Liver (tissue), 9 donors: Measurements from ENCODE around the gene DAO. TPM values are rescaled to one million over a fixed set of nuclear protein-coding genes. Genes with fewer than 3 reads are reported as not detected.

Experiments
- DNase-seq: peaks from one replicate; pipeline ENCODE4 v3.0.0-alpha.2; 2017; ENCODE audit warnings: low spot score
- H3K27ac ChIP-seq, 2 donors: one replicate each; pipeline ENCODE4 v1.7.0; 2013; ENCODE audit warnings: inconsistent platforms in 2 of 2, low read length in 2 of 2, control low read depth in 1 of 2, low read depth in 1 of 2, mild to moderate bottlenecking in 1 of 2
- H3K27me3 ChIP-seq, 4 donors: one replicate each; pipeline versions ENCODE4 v1.6.1 to v1.7.0; 2013; ENCODE audit warnings: low read length in 3 of 4, inconsistent platforms in 1 of 4, mild to moderate bottlenecking in 1 of 4, moderate library complexity in 1 of 4; ENCODE audit not compliant: control insufficient read depth in 4 of 4, insufficient read depth in 4 of 4
- H3K36me3 ChIP-seq, 4 donors: one replicate each; pipeline versions ENCODE4 v1.6.1 to v1.7.0; 2013; ENCODE audit warnings: low read length in 3 of 4, mild to moderate bottlenecking in 3 of 4, low read depth in 1 of 4, moderate library complexity in 1 of 4; ENCODE audit not compliant: control insufficient read depth in 4 of 4, insufficient read depth in 3 of 4
- H3K4me1 ChIP-seq, 4 donors: one replicate each; pipeline versions ENCODE4 v1.6.1 to v1.7.0; 2013; ENCODE audit warnings: low read length in 3 of 4, mild to moderate bottlenecking in 3 of 4, moderate library complexity in 1 of 4; ENCODE audit not compliant: control insufficient read depth in 4 of 4, insufficient read depth in 4 of 4
- H3K4me3 ChIP-seq, 3 donors: one replicate each; pipeline versions ENCODE4 v1.6.1 to v1.7.0; 2013; ENCODE audit warnings: low read length in 3 of 3, control low read depth in 1 of 3, low read depth in 1 of 3, mild to moderate bottlenecking in 1 of 3
- H3K9ac ChIP-seq, 2 donors: one replicate each; pipeline ENCODE4 v1.7.0; 2013; ENCODE audit warnings: low read length in 2 of 2, mild to moderate bottlenecking in 2 of 2, moderate library complexity in 2 of 2, control low read depth in 1 of 2, low read depth in 1 of 2
- H3K9me3 ChIP-seq, 4 donors: one replicate each; pipeline versions ENCODE4 v1.6.1 to v1.7.0; 2013; ENCODE audit warnings: low read length in 3 of 4; ENCODE audit not compliant: control insufficient read depth in 4 of 4
- EGR1 ChIP-seq, 2 donors: IDR thresholded peaks; 2 replicates each; pipeline ENCODE4 v1.6.1; 2016 to 2018; ENCODE audit warnings: antibody characterized with exemption in 2 of 2, low read depth in 2 of 2
- FOXA1 ChIP-seq: IDR thresholded peaks from 2 replicates; pipeline ENCODE4 v1.6.1; 2016; ENCODE audit warnings: antibody characterized with exemption
- FOXA2 ChIP-seq: IDR thresholded peaks from 2 replicates; pipeline ENCODE4 v1.6.1; 2016; ENCODE audit warnings: antibody characterized with exemption
- HNF4A ChIP-seq, 2 donors: conservative IDR thresholded peaks; 2 replicates each; pipeline ENCODE4 v1.6.1; 2016; ENCODE audit warnings: antibody characterized with exemption in 2 of 2, mild to moderate bottlenecking in 2 of 2
- HNF4G ChIP-seq: IDR thresholded peaks from 2 replicates; pipeline ENCODE4 v1.6.1; 2016; ENCODE audit warnings: antibody characterized with exemption
- JUND ChIP-seq, 2 donors: IDR thresholded peaks; 2 replicates each; pipeline ENCODE4 v1.6.1; 2016; ENCODE audit warnings: antibody characterized with exemption in 2 of 2
- MAX ChIP-seq: IDR thresholded peaks from 2 replicates; pipeline ENCODE4 v1.6.1; 2016; ENCODE audit warnings: antibody characterized with exemption
- NR2F2 ChIP-seq: IDR thresholded peaks from 2 replicates; pipeline ENCODE4 v1.6.1; 2016; ENCODE audit warnings: antibody characterized with exemption
- RAD21 ChIP-seq, 2 donors: IDR thresholded peaks; 2 replicates each; pipeline ENCODE4 v1.6.1; 2016; ENCODE audit warnings: antibody characterized with exemption in 2 of 2, mild to moderate bottlenecking in 2 of 2
- REST ChIP-seq: IDR thresholded peaks from 2 replicates; pipeline ENCODE4 v1.6.1; 2016; ENCODE audit warnings: antibody characterized with exemption, mild to moderate bottlenecking
- RXRA ChIP-seq, 2 donors: IDR thresholded peaks; 2 replicates each; pipeline ENCODE4 v1.6.1; 2017 to 2018; ENCODE audit warnings: antibody characterized with exemption in 2 of 2, mild to moderate bottlenecking in 1 of 2
- SP1 ChIP-seq: IDR thresholded peaks from 2 replicates; pipeline ENCODE4 v1.6.1; 2018; ENCODE audit warnings: antibody characterized with exemption, mild to moderate bottlenecking
- TAF1 ChIP-seq: conservative IDR thresholded peaks from 2 replicates; pipeline ENCODE4 v1.6.1; 2016; ENCODE audit warnings: antibody characterized with exemption, mild to moderate bottlenecking
- YY1 ChIP-seq: IDR thresholded peaks from 2 replicates; pipeline ENCODE4 v1.6.1; 2016; ENCODE audit warnings: antibody characterized with exemption, mild to moderate bottlenecking
- ZBTB33 ChIP-seq: IDR thresholded peaks from 2 replicates; pipeline ENCODE4 v1.6.1; 2016; ENCODE audit warnings: antibody characterized with exemption
- whole genome bisulfite sequencing: extraction: QIAGEN DNeasy Blood & Tissue Kit; methylation state at CpG from one replicate; pipeline ENCODE4 v1.1.7; 2013; 5-methylcytosine and 5-hydroxymethylcytosine counted together
- polyA plus RNA-seq, 2 donors: library from polyadenylated mRNA; stranded (reverse) in 1 of 2; unstranded in 1 of 2; fragments of 200-250 nt in 1 of 2; fragments of >200 nt in 1 of 2; fragmentation: Nextera tagmentation in 1 of 2; extraction: Ambion mirVana in 1 of 2; gene quantifications; one replicate each; pipeline versions ENCODE4 v1.2.1 to v1.2.3, GENCODE V29; 2013 to 2015
- total RNA-seq, 2 donors: library from RNA; depleted of rRNA; stranded (reverse); fragments of >200 nt; gene quantifications; one replicate each; pipeline ENCODE4 v1.2.3, GENCODE V29; 2014
- donor health status: healthy.
- donor health status: healthy.
- donor health status: healthy.
- donor health status: healthy.
- donor health status: healthy.

Gene DAO
- total and polyA plus RNA-seq, 4 donors: 0.84 to 51.4 (median 22.9) TPM

GRCh38 chr12:108918960-108919642 is 39.2 kb downstream of the DAO start:
- H3K36me3 ChIP-seq: no peaks in the 10 kb centered on the region
- no peak overlapping the region for H3K4me3 ChIP-seq
- H3K9me3 ChIP-seq: no peaks in the 10 kb centered on the region
- TF ChIP-seq RXRA (IDR thresholded peaks at IDR 0.05) (no peak), NR2F2 (no peak), SP1 (no peak), EGR1 (IDR thresholded peaks at IDR 0.05; ENCODE audit: low read depth in 2 of 2) (no peak), JUND (IDR thresholded peaks at IDR 0.05) (no peak), FOXA1 (no peak), ZBTB33 (no peak), MAX (no peak), FOXA2 (no peak), REST (no peak), RAD21 (IDR thresholded peaks at IDR 0.05) (no peak), TAF1 (no peak), YY1 (no peak)
- H3K27ac ChIP-seq: no peak overlapping the region
- peaks cover 0 to 7% (median 1%) of the 10 kb centered on the region in 4 donors for H3K4me1 ChIP-seq
- no peaks in the 10 kb centered on the region for H3K27me3 ChIP-seq
- WGBS: 78% methylated on average over 3 of the region's 3 CpGs
- no peak for DNase-seq
- no peak overlapping the region for H3K9ac ChIP-seq

- no peak overlapping the region for H3K4me3 ChIP-seq
- no peaks in the 10 kb centered on the region for H3K9me3 ChIP-seq
- peaks cover 0 to 7% (median 1%) of the 10 kb centered on the region in 4 donors for H3K4me1 ChIP-seq
- H3K9ac ChIP-seq: no peak overlapping the region
- H3K27me3 ChIP-seq: no peaks in the 10 kb centered on the region
- TF ChIP-seq HNF4A (conservative IDR thresholded peaks at IDR 0.05): peak; percentile 81 to 85
- TF ChIP-seq NR2F2: no peak
- peak; percentile 48 to 68 for TF ChIP-seq RXRA (IDR thresholded peaks at IDR 0.05)
- peak; percentile 62 for TF ChIP-seq YY1
- no peak for TF ChIP-seq EGR1 (IDR thresholded peaks at IDR 0.05; ENCODE audit: low read depth in 2 of 2)
- TF ChIP-seq HNF4G: peak; percentile 35
- TF ChIP-seq SP1: peak; percentile 36
- no peak for DNase-seq
- no peak overlapping the region for H3K27ac ChIP-seq
- WGBS: 59% methylated on average over 3 of the region's 3 CpGs
- H3K36me3 ChIP-seq: no peaks in the 10 kb centered on the region
These were observed 42.1 kb downstream of the DAO start for GRCh38 chr12:108921946-108922345.
